ENCODE measurements around the gene S100A12. TPM values are rescaled to one million over a fixed set of nuclear protein-coding genes. Genes with fewer than 3 reads are reported as not detected.

Gene S100A12
- total RNA-seq, 2 donors from 2014 or later = not detected

GRCh38 chr1:153403421-153404085 is 28.1 kb upstream of the S100A12 start:
- DNase-seq (no peak), ATAC-seq (replicated peaks in 1 of 2) (no peak)
- Mint-ChIP-seq H3K27me3 (ENCODE audit: low read depth) (no peaks in the 10 kb centered on the region), H3K27ac (no peak overlapping the region), H3K36me3 (ENCODE audit: insufficient read depth in 2 of 2) (no peaks in the 10 kb centered on the region), H3K4me1 (ENCODE audit: low read depth) (peaks cover 7% of the 10 kb centered on the region), H3K4me3 (no peak overlapping the region), H3K9me3 (no peaks in the 10 kb centered on the region)

- DNase-seq (no peak), ATAC-seq (replicated peaks in 1 of 2) (no peak)
- Mint-ChIP-seq H3K4me1 (ENCODE audit: low read depth) (peaks cover 7% of the 10 kb centered on the region), H3K27me3 (ENCODE audit: low read depth) (no peaks in the 10 kb centered on the region), H3K9me3 (no peaks in the 10 kb centered on the region), H3K27ac (no peak overlapping the region), H3K36me3 (ENCODE audit: insufficient read depth in 2 of 2) (no peaks in the 10 kb centered on the region), H3K4me3 (no peak overlapping the region)
These were observed 26.8 kb upstream of the S100A12 start for GRCh38 chr1:153402226-153402625.

DNA sequence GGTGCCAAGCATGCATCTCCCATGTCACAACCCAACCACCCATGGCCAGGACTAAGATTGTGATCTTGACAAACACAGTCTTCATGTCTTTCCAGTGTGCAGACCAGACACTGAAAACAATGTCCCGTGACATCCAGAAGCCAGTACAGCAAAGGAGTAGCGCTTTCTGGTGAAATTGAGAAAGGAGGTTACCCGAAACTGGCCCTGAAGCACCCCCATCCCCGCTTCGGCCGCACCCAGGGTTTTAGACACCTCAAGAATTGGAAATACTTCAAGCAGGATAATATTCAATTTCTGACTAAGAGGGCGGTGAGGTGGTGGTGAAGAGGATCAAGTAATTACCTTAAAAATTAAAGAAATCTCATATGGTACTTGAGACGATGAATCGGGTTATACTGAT is 26.0 kb upstream of the S100A12 start:
- H3K4me3 Mint-ChIP-seq = no peak overlapping the region
- no peak overlapping the region for H3K27ac Mint-ChIP-seq
- ATAC-seq (replicated peaks in 1 of 2) = no peak
- no peaks in the 10 kb centered on the region for H3K27me3 Mint-ChIP-seq (ENCODE audit: low read depth)
- H3K36me3 Mint-ChIP-seq (ENCODE audit: insufficient read depth in 2 of 2) = no peaks in the 10 kb centered on the region
- no peak for DNase-seq
- peaks cover 3% of the 10 kb centered on the region for H3K4me1 Mint-ChIP-seq (ENCODE audit: low read depth)
- H3K9me3 Mint-ChIP-seq = no peaks in the 10 kb centered on the region

GRCh38 chr1:153400244-153400643 is 24.8 kb upstream of the S100A12 start:
- no peaks in the 10 kb centered on the region for H3K36me3 Mint-ChIP-seq (ENCODE audit: insufficient read depth in 2 of 2)
- no peak for ATAC-seq (replicated peaks in 1 of 2)
- no peaks in the 10 kb centered on the region for H3K4me1 Mint-ChIP-seq (ENCODE audit: low read depth)
- no peaks in the 10 kb centered on the region for H3K9me3 Mint-ChIP-seq
- H3K4me3 Mint-ChIP-seq = no peak overlapping the region
- no peak overlapping the region for H3K27ac Mint-ChIP-seq
- H3K27me3 Mint-ChIP-seq (ENCODE audit: low read depth) = peaks cover 8% of the 10 kb centered on the region
- no peak for DNase-seq

DNA sequence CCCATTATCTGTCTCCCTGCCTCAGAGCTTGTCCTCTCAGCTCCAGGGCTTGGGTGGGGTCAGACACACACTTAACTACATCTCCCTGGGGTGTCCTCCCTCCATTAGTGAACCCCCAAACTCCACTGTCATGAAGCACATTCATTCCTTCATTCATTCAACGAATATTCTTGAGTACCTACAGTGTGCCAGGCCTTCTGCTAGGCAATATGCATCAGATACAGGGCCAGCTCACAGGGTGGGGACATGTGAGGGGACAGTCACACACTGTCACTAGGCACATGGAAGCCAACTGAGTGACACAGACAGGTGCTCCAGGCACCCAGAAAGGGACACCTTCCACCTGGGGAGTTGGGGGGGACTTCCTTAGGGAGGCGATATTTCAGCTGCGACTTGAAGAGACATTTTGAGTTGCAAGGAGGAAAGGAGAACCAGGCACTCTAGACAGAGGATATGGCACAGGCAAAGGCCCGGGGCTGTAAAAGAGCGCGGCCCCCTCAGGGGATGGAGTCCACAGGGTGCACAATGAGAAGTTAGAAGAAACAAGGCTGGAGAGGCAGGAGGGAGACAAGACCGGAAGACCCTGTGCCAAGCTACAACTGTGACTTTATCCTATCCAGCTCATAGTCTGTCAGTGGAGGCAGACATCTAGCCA is 24.1 kb upstream of the S100A12 start:
- Mint-ChIP-seq H3K27ac (no peak overlapping the region), H3K27me3 (ENCODE audit: low read depth) (peaks cover 10% of the 10 kb centered on the region), H3K36me3 (ENCODE audit: insufficient read depth in 2 of 2) (no peaks in the 10 kb centered on the region), H3K4me3 (no peak overlapping the region), H3K9me3 (no peaks in the 10 kb centered on the region), H3K4me1 (ENCODE audit: low read depth) (no peaks in the 10 kb centered on the region)
- no peak for ATAC-seq (replicated peaks in 1 of 2)
- no peak for DNase-seq

DNA sequence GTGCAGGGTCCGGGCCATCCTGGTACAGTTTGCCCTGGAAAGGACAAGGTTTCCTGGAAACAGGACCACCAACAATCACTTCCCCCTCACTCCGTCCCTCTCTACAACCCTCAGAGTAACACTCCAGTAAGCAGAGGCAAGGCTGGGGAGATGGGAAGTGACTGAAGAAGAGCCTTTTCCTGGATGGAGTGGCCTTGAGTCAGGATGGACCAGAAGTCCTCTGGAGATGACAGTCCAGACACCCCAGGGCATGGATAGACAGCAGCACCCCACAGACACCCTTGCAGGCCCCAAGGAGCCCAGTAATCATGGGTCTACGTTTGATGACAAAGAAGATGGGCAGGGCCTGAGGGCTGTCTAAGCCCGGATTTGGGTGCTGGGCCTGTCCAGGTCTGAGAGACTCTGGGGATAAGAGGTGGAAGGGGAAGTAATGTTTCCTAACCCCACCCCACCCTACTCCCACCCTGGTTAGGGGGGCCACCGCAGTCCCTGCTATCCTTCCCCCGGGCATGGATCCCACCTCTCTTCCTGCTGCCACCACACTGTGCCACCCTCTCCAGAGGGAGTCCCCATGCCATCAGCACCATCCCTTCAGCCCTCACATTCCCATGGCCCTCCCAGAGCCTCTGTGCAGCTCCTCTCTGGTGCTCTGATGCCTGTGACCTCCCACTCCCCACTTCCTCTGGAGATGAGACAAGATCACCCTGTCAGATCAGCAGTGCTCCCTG is 22.7 kb upstream of the S100A12 start:
- ATAC-seq (replicated peaks in 1 of 2) (no peak), DNase-seq (no peak)
- Mint-ChIP-seq H3K27ac (no peak overlapping the region), H3K27me3 (ENCODE audit: low read depth) (peaks cover 10% of the 10 kb centered on the region), H3K4me1 (ENCODE audit: low read depth) (no peaks in the 10 kb centered on the region), H3K36me3 (ENCODE audit: insufficient read depth in 2 of 2) (no peaks in the 10 kb centered on the region), H3K9me3 (no peaks in the 10 kb centered on the region), H3K4me3 (no peak overlapping the region)

GRCh38 chr1:153397051-153397923 is 21.9 kb upstream of the S100A12 start:
- Mint-ChIP-seq H3K27ac (no peak overlapping the region), H3K4me1 (ENCODE audit: low read depth) (no peaks in the 10 kb centered on the region), H3K4me3 (no peak overlapping the region), H3K9me3 (no peaks in the 10 kb centered on the region), H3K27me3 (ENCODE audit: low read depth) (peaks cover 10% of the 10 kb centered on the region), H3K36me3 (ENCODE audit: insufficient read depth in 2 of 2) (no peaks in the 10 kb centered on the region)
- ATAC-seq (replicated peaks in 1 of 2) (no peak), DNase-seq (no peak)

- ATAC-seq (replicated peaks in 1 of 2) (no peak), DNase-seq (no peak)
- no peak overlapping the region for H3K4me3 Mint-ChIP-seq
- H3K27ac Mint-ChIP-seq = no peak overlapping the region
- no peaks in the 10 kb centered on the region for H3K36me3 Mint-ChIP-seq (ENCODE audit: insufficient read depth in 2 of 2)
- no peaks in the 10 kb centered on the region for H3K4me1 Mint-ChIP-seq (ENCODE audit: low read depth)
- no peaks in the 10 kb centered on the region for H3K9me3 Mint-ChIP-seq
- H3K27me3 Mint-ChIP-seq (ENCODE audit: low read depth) = peaks cover 10% of the 10 kb centered on the region
These were observed 21.0 kb upstream of the S100A12 start for GRCh38 chr1:153396461-153396860.

DNA sequence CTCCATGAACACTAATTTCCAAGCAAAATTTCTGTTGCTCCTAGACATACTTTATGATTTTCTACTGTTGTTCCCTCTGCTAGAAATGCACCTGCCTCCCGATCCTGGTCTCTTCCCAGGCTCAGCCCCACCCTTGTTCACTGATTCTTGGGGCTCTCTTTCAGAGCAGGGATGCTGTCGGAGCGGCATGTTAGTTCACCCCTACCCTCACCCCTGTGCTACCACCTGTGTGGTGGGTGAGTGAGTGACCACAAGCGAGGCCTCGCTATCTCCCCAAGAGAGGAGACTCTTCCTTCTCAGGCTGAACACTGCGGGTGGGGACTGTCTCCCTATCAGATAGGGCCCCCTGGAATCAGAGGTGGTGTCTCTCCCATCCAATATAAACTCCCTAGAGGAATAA is 20.4 kb upstream of the S100A12 start:
- H3K36me3 Mint-ChIP-seq (ENCODE audit: insufficient read depth in 2 of 2) = no peaks in the 10 kb centered on the region
- peaks cover 10% of the 10 kb centered on the region for H3K27me3 Mint-ChIP-seq (ENCODE audit: low read depth)
- no peak overlapping the region for H3K4me3 Mint-ChIP-seq
- no peaks in the 10 kb centered on the region for H3K9me3 Mint-ChIP-seq
- H3K27ac Mint-ChIP-seq = no peak overlapping the region
- no peaks in the 10 kb centered on the region for H3K4me1 Mint-ChIP-seq (ENCODE audit: low read depth)
- no peak for DNase-seq
- ATAC-seq (replicated peaks in 1 of 2) = no peak

- DNase-seq (no peak), ATAC-seq (replicated peaks in 1 of 2) (no peak)
- no peak overlapping the region for H3K27ac Mint-ChIP-seq
- H3K4me1 Mint-ChIP-seq (ENCODE audit: low read depth) = no peaks in the 10 kb centered on the region
- H3K27me3 Mint-ChIP-seq (ENCODE audit: low read depth) = peaks cover 10% of the 10 kb centered on the region
- H3K36me3 Mint-ChIP-seq (ENCODE audit: insufficient read depth in 2 of 2) = no peaks in the 10 kb centered on the region
- no peaks in the 10 kb centered on the region for H3K9me3 Mint-ChIP-seq
- no peak overlapping the region for H3K4me3 Mint-ChIP-seq
These were observed 19.8 kb upstream of the S100A12 start for GRCh38 chr1:153395136-153395685.

GRCh38 chr1:153394391-153394790 is 19.0 kb upstream of the S100A12 start:
- Mint-ChIP-seq H3K27me3 (ENCODE audit: low read depth) (peaks cover 18% of the 10 kb centered on the region), H3K27ac (no peak overlapping the region), H3K9me3 (no peaks in the 10 kb centered on the region), H3K4me3 (no peak overlapping the region), H3K36me3 (ENCODE audit: insufficient read depth in 2 of 2) (no peaks in the 10 kb centered on the region), H3K4me1 (ENCODE audit: low read depth) (no peaks in the 10 kb centered on the region)
- ATAC-seq (replicated peaks in 1 of 2) = no peak
- DNase-seq = no peak

- peaks cover 18% of the 10 kb centered on the region for H3K27me3 Mint-ChIP-seq (ENCODE audit: low read depth)
- ATAC-seq (replicated peaks in 1 of 2) = no peak
- H3K4me3 Mint-ChIP-seq = no peak overlapping the region
- no peaks in the 10 kb centered on the region for H3K36me3 Mint-ChIP-seq (ENCODE audit: insufficient read depth in 2 of 2)
- no peak for DNase-seq
- H3K27ac Mint-ChIP-seq = no peak overlapping the region
- no peaks in the 10 kb centered on the region for H3K4me1 Mint-ChIP-seq (ENCODE audit: low read depth)
- no peaks in the 10 kb centered on the region for H3K9me3 Mint-ChIP-seq
These were observed 18.5 kb upstream of the S100A12 start for GRCh38 chr1:153393926-153394325.

GRCh38 chr1:153392822-153393221 is 17.4 kb upstream of the S100A12 start:
- H3K4me3 Mint-ChIP-seq = no peak overlapping the region
- ATAC-seq (replicated peaks in 1 of 2) (no peak), DNase-seq (no peak)
- peaks cover 18% of the 10 kb centered on the region for H3K27me3 Mint-ChIP-seq (ENCODE audit: low read depth)
- no peaks in the 10 kb centered on the region for H3K9me3 Mint-ChIP-seq
- H3K27ac Mint-ChIP-seq = no peak overlapping the region
- H3K36me3 Mint-ChIP-seq (ENCODE audit: insufficient read depth in 2 of 2) = no peaks in the 10 kb centered on the region
- H3K4me1 Mint-ChIP-seq (ENCODE audit: low read depth) = no peaks in the 10 kb centered on the region
